Uterus (tissue), 4 donors: ENCODE results near the gene LNX2. TPM values are rescaled to one million over a fixed set of nuclear protein-coding genes. Genes with fewer than 3 reads are reported as not detected.

Source experiments
- DNase-seq, 2 donors: peaks; one replicate each; pipeline ENCODE4 v3.0.0-alpha.2; 2019 to 2020
- H3K27ac ChIP-seq, 2 donors: fragments of 200-600 bp; sonication (generic); 1 replicate in 1 of 2; 2 replicates in 1 of 2; pipeline ENCODE4 v1.5.1; 2016 to 2018
- H3K27me3 ChIP-seq, 2 donors: fragments of 200-600 bp; sonication (generic); one replicate each; pipeline ENCODE4 v1.5.1; 2018 to 2019; ENCODE audit warnings: control low read depth in 1 of 2
- H3K36me3 ChIP-seq, 2 donors: fragments of 200-600 bp; sonication (generic); one replicate each; pipeline ENCODE4 v1.5.1; 2019; ENCODE audit warnings: control low read depth in 1 of 2
- H3K4me1 ChIP-seq, 2 donors: fragments of 200-600 bp; sonication (generic); one replicate each; pipeline ENCODE4 v1.5.1; 2018 to 2019; ENCODE audit warnings: control low read depth in 1 of 2
- H3K4me3 ChIP-seq, 2 donors: fragments of 200-600 bp; sonication (generic); 1 replicate in 1 of 2; 2 replicates in 1 of 2; pipeline ENCODE4 v1.5.1; 2018 to 2019; ENCODE audit warnings: mild to moderate bottlenecking in 1 of 2
- H3K9me3 ChIP-seq, 2 donors: fragments of 200-600 bp; sonication (generic); one replicate each; pipeline ENCODE4 v1.5.1; 2019; ENCODE audit warnings: control low read depth in 1 of 2
- POLR2A ChIP-seq, 2 donors: fragments of 450-650 bp; IDR thresholded peaks; one replicate each; pipeline ENCODE4 v1.6.1; 2016; ENCODE audit warnings: antibody characterized with exemption in 2 of 2, mild to moderate bottlenecking in 1 of 2, moderate library complexity in 1 of 2
- intact Hi-C: fragments of 100-400 bp; cut with DNase I; formaldehyde crosslinking; loops from one replicate; pipeline ENCODE4 v1.15.1; 2023; ENCODE audit warnings: low total_unique reads
- total RNA-seq, 4 donors: library from RNA; depleted of rRNA in 3 of 4; stranded (reverse); fragments of >200 nt in 3 of 4; gene quantifications; one replicate each; pipeline versions ENCODE4 v1.1.0 to v1.2.4, GENCODE V29; 2014 to 2023
- TF ChIP-seq, protein P1 (sequence below), 4 experiments: fragments of 200-600 bp in 2 of 4; fragments of 450-650 bp in 2 of 4; sonication (generic) in 2 of 4; IDR thresholded peaks; one replicate each; pipeline ENCODE4 v1.5.1; 2016 to 2019; ENCODE audit warnings: antibody characterized with exemption in 4 of 4, mild to moderate bottlenecking in 2 of 4, moderate library complexity in 1 of 4
- donor health status: DM: yes; HTN: yes; CAD: no.

The LNX2 gene
- total RNA-seq, 4 donors from 2014 or later, result 1.5 to 13.2 (median 8.2) TPM

DNA sequence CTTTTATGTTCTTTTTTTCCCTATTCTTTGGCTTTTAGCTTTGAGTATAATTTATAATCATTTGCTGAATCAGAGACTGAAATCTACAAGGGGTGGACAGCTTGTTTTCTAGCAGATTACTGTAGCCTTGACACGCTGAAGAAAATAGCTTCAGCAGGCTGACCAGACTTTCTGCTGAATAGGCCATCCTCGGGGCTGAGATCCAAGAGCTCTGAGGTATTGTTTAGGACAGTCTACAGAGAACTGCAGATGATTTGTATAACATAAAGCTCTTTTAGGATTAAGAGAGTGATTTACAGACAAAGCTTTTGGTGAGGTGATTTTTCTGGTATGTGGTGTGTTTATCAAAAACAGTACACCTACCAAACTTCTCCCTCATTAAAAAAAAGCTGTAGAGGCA lies 18.2 kb upstream of the LNX2 start:
- no peaks in the 10 kb centered on the region for H3K36me3 ChIP-seq
- no peak overlapping the region for H3K4me3 ChIP-seq
- DNase-seq, result peak in 1 of 2 donors; percentile 24
- H3K9me3 ChIP-seq, result no peaks in the 10 kb centered on the region
- TF ChIP-seq POLR2A (IDR thresholded peaks at IDR 0.05), result no peak
- TF ChIP-seq, protein P1, sequence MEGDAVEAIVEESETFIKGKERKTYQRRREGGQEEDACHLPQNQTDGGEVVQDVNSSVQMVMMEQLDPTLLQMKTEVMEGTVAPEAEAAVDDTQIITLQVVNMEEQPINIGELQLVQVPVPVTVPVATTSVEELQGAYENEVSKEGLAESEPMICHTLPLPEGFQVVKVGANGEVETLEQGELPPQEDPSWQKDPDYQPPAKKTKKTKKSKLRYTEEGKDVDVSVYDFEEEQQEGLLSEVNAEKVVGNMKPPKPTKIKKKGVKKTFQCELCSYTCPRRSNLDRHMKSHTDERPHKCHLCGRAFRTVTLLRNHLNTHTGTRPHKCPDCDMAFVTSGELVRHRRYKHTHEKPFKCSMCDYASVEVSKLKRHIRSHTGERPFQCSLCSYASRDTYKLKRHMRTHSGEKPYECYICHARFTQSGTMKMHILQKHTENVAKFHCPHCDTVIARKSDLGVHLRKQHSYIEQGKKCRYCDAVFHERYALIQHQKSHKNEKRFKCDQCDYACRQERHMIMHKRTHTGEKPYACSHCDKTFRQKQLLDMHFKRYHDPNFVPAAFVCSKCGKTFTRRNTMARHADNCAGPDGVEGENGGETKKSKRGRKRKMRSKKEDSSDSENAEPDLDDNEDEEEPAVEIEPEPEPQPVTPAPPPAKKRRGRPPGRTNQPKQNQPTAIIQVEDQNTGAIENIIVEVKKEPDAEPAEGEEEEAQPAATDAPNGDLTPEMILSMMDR (IDR thresholded peaks at IDR 0.05), result no peak
- peaks cover 0 to 7% of the 10 kb centered on the region in 2 donors for H3K4me1 ChIP-seq
- intact Hi-C loops, result no loop called here
- H3K27ac ChIP-seq, result peak overlapping the region; percentile 41 to 67
- no peaks in the 10 kb centered on the region for H3K27me3 ChIP-seq

DNA sequence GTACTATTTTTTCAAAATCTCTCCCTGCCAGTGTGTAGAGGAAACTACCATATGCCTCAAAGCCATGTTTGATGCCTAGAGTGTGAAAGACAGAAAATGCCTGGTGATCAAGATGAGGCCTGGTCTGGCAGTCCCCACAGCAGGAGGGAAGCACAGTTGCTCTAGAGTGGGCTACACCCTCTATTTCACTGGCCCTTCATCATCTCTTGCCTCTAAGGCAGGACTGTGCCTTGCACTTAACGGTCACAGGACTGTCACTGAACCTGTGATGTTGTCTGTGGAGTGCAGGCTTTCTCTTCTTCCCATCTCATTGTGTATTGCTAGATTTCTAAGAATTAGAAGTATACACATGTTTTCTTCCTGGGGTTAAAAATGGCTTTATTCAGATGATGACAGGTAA lies 17.7 kb upstream of the LNX2 start:
- Histone ChIP-seq H3K9me3 (no peaks in the 10 kb centered on the region), H3K36me3 (no peaks in the 10 kb centered on the region), H3K4me1 (peaks cover 0 to 7% of the 10 kb centered on the region in 2 donors), H3K27ac (peak overlapping the region; percentile 41 to 67), H3K4me3 (no peak overlapping the region), H3K27me3 (no peaks in the 10 kb centered on the region)
- intact Hi-C loops, result no loop called here
- TF ChIP-seq, protein P1 (IDR thresholded peaks at IDR 0.05), result no peak
- no peak for TF ChIP-seq POLR2A (IDR thresholded peaks at IDR 0.05)
- DNase-seq, result no peak

DNA sequence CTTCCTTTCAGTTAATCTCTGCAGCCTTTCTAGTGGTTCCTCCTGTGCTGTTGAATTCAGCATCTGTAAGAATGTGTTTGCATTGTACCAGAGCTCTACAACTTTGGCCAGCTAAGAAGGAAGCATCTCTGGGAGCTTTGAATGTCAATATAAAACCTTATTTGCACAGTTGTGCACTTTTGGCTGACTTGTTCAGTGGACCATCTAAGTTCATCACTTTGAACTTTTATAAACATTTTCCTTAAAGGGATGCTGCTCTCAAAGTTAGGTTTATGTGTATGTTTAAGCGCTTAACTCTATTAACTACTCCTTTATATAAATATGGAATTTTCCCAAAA lies 16.9 kb upstream of the LNX2 start:
- H3K27ac ChIP-seq, result no peak overlapping the region
- H3K4me1 ChIP-seq, result peaks cover 0 to 7% of the 10 kb centered on the region in 2 donors

DNA sequence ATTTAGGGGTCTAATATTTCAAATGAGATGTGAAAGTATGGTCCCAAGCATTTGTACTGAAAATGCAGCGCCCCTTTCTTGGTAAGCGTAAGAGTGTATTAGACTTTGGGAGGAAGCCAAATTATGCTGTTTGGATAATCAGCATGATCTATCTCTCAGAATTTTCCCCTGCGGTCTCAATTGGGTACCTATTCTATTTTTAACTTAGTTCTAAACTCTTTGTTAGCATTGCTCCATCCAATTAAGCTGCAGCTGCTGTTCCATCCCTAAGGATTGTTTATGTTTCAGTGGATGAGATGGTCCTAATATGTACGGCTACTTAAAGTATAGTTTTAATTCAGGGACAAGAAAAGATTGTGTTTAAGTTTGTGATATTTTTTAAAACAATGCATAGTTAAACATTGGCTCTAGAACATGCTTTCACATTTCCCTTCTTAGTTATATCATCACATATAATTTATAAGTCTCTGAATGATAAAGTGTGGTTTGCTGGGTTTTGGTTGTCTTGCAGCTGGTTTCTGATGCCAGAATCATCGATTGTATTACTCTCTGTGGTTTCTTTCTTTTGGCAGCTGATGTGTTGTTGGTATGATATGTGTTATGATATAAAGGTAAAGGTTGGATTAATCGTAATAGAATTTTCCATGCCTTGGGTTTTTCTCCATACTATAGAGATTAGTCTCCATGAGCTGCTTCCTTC lies 16.4 kb upstream of the LNX2 start:
- H3K4me3 ChIP-seq, result no peak overlapping the region
- H3K4me1 ChIP-seq, result peaks cover 0 to 7% of the 10 kb centered on the region in 2 donors
- no peak for TF ChIP-seq POLR2A (IDR thresholded peaks at IDR 0.05)
- TF ChIP-seq, protein P1 (IDR thresholded peaks at IDR 0.05), result no peak
- no peaks in the 10 kb centered on the region for H3K9me3 ChIP-seq
- no peaks in the 10 kb centered on the region for H3K27me3 ChIP-seq
- intact Hi-C loops, result no loop called here
- no peak overlapping the region for H3K27ac ChIP-seq
- DNase-seq, result no peak
- no peaks in the 10 kb centered on the region for H3K36me3 ChIP-seq

More for the DNA sequence above, 16.9 kb upstream of the LNX2 start:
- Histone ChIP-seq H3K9me3 (no peaks in the 10 kb centered on the region), H3K4me3 (no peak overlapping the region), H3K36me3 (no peaks in the 10 kb centered on the region), H3K27me3 (no peaks in the 10 kb centered on the region)
- intact Hi-C loops, result no loop called here
- TF ChIP-seq, protein P1 (IDR thresholded peaks at IDR 0.05), result no peak
- no peak for TF ChIP-seq POLR2A (IDR thresholded peaks at IDR 0.05)
- DNase-seq, result no peak

DNA sequence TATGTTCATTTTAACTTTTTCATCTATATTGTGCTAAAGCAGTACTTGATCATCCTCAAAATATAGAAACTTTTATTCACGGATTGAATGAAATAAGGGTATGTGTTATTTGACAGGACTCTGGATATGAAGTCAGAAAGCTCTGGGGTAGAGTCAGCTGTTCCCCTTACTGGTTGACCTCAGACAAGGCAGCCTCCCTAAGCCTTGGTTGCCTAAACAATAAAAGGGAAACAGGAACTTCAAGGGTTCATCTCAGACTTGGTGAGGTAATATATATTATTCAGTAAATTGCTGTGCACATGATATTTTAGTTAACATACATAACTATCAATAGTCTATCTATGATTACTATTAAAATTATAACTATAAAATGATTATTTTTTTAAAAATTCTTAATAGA lies 14.9 kb upstream of the LNX2 start:
- H3K27me3 ChIP-seq, result no peaks in the 10 kb centered on the region
- H3K36me3 ChIP-seq, result no peaks in the 10 kb centered on the region
- no peaks in the 10 kb centered on the region for H3K9me3 ChIP-seq
- no peak for DNase-seq
- H3K27ac ChIP-seq, result no peak overlapping the region
- H3K4me3 ChIP-seq, result no peak overlapping the region
- intact Hi-C loops, result no loop called here
- peaks cover 0 to 7% of the 10 kb centered on the region in 2 donors for H3K4me1 ChIP-seq
- TF ChIP-seq, protein P1 (IDR thresholded peaks at IDR 0.05), result no peak
- TF ChIP-seq POLR2A (IDR thresholded peaks at IDR 0.05), result no peak
